Mucosa of gallbladder (tissue), 1 donor: ENCODE data around the gene LBH. TPM values are rescaled to one million over a fixed set of nuclear protein-coding genes. Genes with fewer than 3 reads are reported as not detected.
A peak's percentile ranks its signal among the peaks of the same experiment; 100 is the strongest.

ENCODE experiments used
- DNase-seq: peaks from one replicate; pipeline ENCODE4 v3.0.0-alpha.2; 2020; ENCODE audit warnings: low spot score
- total RNA-seq: library from RNA; stranded (reverse); gene quantifications from one replicate; pipeline ENCODE4 v1.2.1, GENCODE V29; 2021
- donor health status: DM: no; HTN: no; CAD: no.

Gene LBH
- 114 TPM for total RNA-seq

DNA sequence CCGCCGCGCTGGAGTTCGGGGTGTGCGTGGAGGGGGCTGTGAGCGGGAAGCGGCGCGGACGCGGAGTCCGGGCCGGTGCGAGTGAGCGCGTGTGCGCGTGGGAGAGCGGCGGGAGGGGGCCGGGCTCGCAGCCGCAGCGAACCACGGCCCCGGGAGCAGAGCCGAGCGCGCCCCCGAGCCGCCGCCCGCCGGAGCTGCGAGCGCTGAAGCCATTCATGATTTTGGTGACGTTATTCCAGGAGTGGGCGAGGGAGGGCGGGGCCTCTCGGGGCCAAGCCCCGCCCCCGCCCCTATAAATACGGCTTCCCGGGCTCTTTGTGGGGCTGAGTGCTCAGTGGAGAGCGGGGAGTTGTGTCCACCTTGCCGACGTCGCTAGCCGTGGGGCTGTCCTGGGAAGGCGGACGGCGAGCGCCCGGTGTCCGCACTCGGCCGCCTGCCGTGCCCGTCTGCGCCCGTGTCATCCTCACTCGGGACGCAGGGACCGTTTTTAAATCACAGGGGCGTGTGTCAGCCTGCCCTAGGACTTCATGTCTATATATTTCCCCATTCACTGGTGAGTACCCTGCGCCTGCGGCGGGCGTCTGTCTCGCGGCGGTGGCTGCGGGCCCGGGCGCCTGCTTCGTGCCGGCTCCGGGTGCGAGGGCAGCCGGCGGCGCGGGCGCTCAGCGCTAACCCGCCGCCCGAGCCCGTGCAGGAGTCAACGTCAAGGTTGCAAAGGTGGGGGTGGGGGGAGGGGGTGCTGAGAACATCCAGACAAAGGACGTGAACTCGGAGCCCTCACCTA lies at the start of gene LBH:
TSS of gene LBH (plus strand) at position 323 of the 784 bp plus-strand sequence. CDS start at position 528, 205 bp downstream.
- peak; percentile 89 for DNase-seq

DNA sequence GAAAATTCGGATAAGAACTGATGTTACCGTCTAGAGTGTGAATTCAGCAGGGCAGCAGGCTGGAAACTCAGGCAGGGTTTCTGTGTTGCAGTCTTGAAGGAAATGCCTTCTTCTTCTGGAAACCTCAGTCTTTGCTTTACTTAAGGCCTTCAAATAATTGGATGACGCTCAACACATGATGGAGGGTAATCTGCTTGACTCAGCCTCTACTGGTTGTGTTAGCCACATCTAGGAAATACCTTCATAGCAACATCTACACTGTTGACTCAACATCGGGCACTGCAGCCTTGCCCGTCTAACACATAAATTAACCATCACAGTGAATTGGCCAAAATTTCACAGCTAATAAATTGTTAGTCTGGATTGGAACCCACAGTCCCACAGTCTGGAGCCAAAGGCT lies 47.3 kb upstream of the LBH start:
- DNase-seq, result no peak

DNA sequence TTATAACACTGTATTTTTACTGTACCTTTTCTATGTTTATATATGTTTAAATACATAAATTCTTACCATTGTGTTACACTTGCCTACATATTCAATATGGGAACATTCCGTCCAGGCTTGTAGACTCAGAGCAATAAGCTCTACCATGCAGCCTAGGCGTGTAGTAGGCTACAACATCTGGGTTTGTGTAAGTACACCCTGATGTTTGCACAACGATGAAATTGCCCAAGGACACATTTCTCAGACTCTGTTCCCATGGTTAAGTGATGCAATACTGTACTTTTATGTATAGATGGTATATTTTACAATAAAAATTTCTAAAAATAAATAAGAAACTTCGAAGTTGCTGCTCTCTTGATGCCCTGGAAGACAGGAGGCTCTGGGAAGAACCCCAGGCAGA lies 46.2 kb upstream of the LBH start:
- no peak for DNase-seq

DNA sequence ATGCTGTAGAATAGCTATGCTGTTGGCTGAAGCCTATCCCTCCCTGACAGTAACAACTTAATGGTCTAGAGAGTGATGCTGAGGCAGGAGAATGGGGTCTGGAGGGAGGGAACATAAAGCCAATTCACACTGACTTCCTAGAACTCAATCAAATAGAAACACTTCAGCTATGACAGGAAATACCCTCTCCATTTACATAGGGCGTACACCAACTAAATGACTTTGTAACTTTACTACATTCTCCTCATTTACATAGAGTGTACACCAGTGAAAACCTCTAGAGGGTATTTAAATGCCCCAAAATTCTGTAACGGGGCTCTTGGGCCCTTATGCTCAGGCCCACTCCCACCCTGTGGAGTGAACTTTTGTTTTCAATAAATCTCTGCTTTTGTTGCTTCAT lies 43.0 kb upstream of the LBH start:
- no peak for DNase-seq

DNA sequence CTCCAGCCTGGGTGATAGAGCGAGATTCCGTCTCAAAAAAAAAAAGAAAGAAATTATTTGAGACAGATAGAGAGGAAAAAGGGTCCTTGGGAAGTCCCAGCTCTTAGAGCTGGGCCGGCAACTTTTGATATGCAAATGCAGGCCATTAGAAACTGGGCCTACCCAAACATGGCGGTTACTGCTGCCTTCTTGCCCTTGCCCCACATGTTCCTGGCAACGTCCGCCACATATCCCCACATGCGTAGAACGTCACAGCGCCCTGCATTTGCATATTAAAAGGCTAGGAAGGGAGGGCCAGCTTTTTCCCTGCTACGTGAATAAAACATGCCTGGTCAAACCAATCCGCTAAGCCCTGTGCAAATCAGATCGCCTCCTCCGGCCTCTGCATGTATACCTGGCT lies 40.7 kb upstream of the LBH start:
- no peak for DNase-seq

DNA sequence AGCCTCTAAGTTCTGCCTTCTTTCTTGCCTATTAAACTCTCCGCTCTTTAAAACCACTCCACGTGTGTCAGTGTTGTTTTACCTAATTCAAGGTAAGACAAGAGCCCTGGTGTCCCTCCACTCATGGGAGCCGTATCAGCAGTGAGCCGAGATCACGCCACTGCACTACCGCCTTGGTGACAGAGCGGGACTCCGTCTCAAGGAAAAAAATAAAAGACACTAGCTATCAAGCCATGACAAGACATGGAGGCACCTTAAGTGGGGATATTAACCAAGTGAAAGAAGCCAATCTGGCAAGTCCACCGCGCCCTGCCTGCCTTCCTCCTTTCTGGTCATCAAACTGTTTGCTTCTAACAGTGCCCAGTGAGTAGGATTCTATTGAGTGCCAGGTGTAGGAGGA lies 40.2 kb upstream of the LBH start:
- no peak for DNase-seq

DNA sequence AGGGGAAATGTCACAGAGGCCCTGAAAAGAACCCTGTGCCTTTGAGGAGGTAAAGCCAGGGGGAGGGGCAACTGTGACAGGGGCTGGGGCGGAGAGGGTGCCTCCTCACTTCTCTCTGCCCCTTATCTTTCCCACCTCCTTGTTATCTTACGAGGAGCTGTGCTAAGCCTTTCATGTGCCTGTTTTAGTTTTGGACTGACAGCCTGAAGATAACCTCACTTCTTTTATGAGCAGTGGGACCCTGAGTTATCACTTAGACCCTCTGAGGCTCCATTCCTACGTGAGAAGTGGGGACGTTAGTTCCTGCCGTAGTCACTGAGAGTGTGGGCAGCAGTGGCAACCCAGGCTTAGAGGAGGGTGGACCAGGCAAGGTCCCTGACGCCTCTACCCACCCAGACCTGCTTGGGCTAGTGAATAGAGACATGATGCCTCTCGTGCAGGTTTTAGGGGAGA lies 39.5 kb upstream of the LBH start:
- DNase-seq, result no peak

DNA sequence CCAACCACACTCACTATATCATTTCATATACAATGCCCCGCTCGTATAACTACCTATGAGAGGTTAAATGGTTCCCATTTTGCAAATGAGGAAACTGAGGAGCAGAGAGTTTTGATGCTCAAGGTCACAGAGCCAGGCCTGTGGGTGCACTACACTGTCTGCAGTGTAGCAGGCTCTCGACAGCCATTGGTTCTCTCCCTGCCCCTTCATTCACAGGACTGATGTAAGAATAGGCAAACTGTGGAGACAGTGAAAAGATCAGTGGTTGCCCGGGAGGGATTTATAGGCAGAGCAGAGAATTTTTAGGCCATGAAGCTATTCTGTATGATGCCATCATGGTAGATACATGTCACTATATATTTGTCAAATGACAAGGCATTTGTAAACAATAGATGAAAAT lies 39.0 kb upstream of the LBH start:
- DNase-seq, result no peak

DNA sequence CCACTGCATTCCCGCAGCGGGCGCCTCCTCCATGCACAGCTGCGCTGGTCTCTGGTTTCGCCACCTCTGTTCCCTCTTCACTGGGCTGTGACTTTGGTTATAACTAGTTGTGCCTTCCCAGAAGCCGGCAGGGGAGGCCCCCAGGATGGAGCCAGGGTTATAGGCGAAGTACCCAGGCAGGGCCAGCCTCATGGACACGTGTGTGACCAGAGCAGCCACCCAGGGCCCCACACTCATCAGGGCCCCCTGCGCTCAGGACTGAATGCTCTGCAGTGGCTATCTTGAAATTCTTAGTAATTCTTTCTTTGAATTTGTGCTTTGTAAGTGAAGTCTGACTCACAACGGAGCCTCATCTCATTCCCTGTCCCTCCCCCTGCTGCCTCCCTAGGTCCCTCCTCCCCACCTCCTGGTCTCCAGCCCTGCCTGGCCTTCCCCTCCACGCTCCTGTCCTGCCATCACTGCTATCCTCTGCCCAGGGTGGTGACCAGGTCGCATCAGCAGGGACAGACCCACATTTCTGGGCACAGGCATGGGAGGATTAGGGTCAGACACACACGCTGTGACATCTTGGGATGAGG lies 38.1 kb upstream of the LBH start:
- DNase-seq, result no peak

DNA sequence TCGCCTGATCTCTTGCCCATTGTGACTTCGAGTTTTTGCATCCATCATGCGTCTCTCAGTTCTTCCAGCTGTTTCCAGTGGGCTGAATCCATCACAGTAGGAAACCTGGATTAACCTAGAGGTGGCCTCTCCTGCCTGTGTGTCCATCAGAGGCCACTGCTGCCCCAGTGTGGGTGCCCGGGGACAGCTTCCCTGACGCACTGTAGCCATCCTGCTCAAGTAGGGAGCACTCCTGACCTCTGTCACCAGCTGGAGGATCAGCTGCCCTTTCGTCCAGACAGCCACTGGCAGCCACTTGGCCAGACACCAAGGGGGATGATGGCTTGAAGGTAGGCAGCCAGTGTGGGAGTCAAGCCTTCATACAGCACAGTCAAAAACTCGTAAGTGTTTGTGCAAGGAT lies 36.9 kb upstream of the LBH start:
- DNase-seq, result no peak

DNA sequence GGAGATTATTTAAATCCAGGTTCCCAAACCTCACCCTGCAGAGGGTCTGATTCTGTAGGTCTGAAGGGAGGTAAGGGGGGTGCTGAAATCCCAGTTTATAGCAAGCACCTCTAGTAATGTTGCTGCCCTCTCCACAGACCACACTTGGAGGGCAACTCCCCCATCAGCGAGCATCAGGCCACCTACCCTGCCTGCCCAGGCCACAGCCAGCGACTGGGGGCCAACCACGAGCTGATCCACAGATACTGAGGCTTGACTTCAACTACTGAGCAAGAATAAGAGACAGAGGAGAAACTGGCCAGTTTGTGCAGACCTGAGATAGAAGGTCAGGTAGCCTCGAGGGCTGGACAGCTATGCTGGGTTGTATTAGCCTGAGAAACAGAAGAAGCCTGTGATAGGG lies 36.3 kb upstream of the LBH start:
- no peak for DNase-seq

DNA sequence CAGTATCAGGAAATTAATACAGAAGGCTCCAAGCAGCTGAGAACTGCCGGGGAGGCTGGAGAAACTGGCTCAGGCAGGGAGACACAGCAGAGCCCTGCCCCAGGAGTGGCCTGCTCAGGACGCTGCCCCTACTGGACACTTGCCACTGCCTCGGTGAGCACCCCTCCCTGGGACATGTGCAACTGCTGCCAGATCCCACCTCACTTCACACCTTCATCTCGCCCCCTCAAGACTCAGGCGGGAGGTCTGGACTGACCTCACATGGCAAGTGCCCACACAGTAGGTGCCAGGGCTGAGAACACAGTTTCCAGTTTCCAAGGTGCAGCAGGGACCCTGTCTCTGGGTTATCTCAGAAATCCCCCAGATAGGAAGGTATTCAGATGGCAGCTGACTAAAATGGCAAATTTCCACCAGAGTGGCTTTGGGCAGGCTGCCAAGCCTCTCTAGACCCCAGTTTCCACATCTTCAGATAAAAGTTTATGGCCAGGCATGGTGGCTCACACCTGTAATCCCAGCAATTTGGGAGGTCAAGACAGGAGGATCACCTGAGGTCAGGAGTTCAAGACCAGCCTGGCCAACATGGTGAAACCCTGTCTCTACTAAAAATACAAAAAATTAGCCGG lies 33.7 kb upstream of the LBH start:
- no peak for DNase-seq

DNA sequence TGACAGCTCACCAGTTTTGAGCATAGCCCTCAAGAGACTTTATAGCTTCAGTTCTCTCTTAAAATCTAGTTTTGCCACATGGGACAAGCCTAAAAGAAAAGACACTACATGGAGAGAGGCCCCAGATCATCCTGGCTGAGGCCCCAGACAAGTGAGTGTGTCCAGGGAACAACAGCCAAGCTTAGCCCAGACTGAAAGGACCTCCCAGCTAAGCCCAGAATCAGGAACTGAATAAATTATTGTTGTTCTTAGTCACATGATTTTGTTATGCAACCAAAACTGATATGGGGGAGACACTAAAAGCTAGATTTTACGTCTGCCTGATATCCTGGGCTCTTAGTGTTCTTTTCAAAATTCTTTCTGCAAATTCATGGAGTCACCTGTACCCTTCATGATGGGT lies 29.3 kb upstream of the LBH start:
- peak; percentile 32 for DNase-seq

DNA sequence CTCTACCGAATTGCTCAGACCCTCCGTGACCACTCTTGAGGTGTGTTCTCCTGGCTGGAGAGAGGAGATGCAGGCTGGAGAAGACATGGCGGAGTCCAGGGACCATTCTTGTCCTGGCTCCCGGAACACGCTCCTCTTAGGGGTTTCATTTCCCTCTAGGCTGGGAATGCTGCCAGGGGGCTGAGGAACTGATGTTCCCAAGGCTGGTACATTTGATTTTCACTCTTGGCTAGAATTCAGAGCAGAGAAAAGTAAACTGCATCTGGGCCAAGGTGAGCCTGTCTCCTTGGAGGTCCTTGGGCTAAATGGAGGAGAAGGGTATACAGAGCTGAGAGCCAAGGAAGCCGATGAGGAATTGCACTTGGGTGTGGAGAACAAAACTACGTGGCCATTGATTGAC lies 28.2 kb upstream of the LBH start:
- no peak for DNase-seq

DNA sequence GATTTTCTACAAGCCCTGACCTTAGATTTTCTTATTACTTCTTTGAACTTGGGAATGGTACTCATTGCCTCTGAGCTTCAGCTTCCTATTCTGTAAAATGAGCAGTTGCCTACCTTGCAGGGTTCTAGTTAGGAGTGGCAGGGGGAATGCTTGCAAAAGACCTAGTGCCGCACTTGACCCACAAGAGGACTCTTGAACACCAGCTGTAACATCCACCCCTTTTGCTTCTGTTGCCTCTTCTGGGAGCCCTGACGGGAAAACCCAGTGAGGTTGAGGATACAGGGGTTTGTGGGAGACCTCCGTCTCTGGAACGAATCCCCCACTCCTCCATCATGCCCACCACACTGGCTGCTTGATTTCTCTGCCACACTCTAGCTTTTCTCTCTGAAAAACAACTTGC lies 27.1 kb upstream of the LBH start:
- DNase-seq, result no peak

DNA sequence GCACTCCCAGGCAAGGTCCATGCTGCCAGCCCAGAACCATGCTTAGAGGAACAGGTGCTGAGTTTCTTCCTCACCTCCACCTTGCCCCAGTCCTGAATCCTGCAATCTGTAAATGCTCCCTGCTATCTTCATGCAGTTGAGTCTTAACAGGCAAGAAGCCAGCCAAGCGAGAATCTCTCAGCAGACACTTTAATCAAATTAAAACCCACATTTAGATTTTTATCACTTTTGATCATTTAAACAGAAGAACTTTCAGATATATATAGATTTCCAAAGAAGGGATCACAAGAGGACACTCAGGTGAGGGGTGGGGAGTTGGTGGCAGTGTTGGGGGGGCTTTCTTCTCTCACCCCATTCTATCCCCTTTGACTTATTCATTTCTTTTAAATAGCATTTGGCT lies 25.9 kb upstream of the LBH start:
- DNase-seq, result no peak

DNA sequence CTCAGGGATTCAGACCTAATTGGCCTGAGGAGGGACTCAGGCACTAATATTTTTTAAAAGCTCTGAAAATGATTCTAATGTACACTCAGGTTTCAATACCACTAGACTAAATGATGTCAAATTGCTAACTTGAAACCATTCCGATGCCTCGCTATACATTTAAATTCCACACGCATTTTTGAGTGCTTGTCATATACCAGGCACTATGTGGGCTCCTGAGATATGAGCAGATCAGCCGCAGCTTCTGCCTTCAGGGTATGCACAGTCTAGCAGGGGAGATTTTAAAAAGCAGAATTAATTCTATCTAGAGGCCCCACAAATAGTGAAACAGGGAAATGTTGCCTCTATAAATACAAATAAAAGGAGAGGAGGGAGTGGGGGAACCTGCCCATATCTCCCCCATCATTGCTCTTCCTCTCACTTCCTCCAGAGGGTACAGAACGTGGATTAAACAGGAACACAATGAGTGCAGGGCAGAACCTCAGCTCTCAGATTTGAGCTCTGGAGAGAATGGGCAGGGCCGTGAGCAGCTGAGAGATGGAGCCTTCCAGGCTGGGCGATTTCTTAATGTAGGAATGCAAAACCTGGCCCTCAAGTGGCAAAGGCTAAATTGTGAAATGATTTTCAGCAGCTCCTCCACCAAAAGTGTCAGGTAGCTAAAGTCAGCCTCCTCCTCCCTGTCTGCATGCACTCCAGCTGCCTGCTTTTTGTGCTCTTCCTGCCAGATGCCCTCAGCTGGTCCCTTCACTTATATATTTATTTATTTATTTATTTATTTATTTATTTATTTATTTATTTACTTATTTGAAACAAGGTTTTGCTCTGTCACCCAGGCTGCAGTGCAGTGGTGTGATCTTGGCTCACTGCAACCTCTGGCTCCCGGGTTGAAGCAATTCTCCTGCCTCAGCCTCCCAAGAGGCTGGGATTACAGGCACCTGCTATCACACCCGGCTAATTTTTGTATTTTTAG lies 24.6 kb upstream of the LBH start:
- no peak for DNase-seq

DNA sequence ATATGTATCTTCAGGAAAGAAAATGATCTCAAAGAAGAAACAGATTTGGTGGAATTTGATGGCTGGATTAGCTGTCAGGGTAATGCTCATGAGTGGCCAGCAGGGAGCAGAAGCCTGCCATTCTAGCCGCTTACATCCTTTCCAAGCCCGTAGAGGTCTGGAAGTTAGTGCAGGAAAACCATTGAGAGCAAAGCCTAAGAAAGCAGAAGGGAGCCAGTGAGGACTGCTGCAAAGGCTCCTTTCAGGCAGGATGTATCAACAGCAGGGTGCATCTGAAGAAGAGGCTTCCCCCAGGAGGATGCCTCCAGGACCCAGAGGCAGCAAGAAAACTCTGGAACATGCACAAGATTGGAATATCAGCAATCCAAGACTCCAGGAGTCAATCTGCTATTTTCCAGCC lies 22.9 kb upstream of the LBH start:
- peak; percentile 68 for DNase-seq

DNA sequence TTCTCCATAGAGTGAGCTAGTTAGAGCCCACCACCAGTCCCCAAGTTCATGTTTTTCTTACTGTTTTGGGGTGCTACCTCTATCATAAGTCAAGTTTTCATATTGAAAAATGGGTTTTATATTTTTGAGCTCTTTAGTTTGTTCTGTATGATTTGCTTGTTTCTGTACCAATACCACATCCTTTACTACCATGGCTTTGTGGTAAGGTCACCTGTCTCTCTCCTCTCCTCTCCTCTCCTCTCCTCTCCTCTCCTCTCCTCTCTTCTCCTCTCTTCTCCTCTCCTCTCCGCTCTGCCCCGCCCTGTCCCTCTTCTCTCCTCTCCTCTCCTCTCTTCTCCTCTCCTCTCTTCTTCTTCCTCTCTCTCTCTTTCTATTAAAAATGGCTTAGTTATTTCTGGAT lies 22.1 kb upstream of the LBH start:
- DNase-seq, result no peak

DNA sequence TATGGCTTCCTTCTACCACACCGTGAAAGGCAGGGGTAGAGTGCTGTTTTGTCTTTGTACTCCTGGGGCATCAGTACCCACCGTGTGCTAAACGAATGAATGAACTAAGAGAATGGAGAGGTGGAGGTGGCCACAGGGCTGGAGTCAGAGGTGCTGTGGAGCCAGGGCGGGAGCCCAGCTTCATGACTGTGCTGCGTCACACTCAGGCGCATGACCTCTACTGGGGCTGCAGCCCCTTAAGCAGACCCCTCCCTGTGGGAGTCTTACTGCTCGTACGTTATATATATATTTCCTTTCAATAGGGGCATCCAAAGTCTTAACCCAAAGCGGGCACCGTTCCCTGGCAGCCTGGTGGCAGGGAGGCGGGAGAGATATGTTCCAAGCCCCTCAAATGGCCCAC lies 18.0 kb upstream of the LBH start:
- no peak for DNase-seq

DNA sequence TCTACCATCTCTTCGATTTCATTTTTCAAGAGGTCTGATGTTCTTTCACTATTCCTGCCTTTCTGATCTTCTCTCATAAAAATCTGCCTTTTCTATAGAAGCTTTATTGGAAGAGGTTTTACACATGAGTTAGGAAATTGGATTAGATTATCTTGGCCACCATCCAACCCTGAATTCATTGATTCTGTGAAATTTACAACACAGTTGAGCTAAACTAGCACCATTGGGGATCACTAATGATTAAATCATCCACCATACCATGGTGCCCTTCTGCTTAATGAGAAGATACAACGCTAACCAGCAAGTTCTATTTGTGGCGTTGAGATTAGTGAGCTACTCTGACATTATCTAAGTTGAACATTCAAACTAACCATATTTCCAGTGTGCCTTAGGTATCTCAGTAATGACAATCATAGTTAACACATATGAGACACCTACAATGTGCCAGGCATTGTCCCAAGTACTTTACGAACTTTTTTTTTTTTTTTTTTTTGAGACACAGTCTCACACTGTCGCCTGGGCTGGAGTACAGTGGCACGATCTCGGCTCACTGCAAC lies 17.3 kb upstream of the LBH start:
- DNase-seq, result no peak

DNA sequence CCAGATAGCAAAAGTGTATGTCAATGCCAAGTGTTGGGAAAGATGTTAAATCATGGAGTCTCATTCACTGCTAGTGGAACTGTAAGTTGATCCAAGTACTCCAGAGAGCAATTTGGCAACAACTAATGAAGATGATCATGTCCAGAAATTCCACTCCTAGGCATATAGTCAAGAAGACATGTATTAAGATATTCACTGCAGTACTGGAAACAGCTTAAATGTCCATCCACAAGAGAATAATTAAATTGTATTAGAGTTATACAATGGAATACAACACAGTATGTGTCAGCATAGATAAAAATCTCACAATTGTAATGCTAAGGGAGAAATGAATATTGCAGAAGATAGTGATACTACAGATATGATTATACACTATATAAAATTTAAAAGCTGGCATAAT lies 15.2 kb upstream of the LBH start:
- DNase-seq, result no peak
